Measurements from ENCODE around the gene CREBRF.

DNA sequence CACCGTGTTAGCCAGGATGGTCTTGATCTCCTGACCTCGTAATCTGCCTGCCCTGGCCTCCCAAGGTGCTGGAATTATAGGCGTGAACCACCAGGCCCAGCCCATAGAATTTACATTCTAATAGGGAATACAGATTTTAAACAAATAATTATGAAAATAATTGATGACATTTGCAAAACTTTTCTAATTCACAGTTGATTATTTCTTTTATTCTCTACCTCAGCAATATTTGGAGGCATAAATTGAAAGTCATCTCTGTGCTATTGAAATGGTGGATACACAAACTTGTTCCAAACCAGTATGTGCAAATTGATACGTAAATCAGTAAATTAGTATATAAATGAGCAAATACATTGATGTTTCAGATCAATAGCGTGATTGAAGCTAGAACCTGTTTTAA, 96.4 kb downstream of the CREBRF start:
- TF ChIP-seq CTCF (IDR thresholded peaks at IDR 0.05) (no peak), POLR2A (IDR thresholded peaks at IDR 0.05) (no peak)

All from right lobe of liver (tissue), 4 donors.